Astrocyte of the cerebellum (primary cell): ENCODE data around the gene LNP1.

ENCODE experiments used
- DNase-seq: peaks from one replicate; pipeline ENCODE4 v3.0.0-alpha.2; 2011; ENCODE audit warnings: low read depth
- H3K4me3 ChIP-seq: 2 replicates; pipeline ENCODE4 v1.5.1; 2011; ENCODE audit warnings: mild to moderate bottlenecking, low read depth, low read length, moderate library complexity
- CTCF ChIP-seq: IDR thresholded peaks from 2 replicates; pipeline ENCODE4 v1.5.1; 2012; ENCODE audit warnings: low read length, low read depth, moderate library complexity, mild to moderate bottlenecking; ENCODE audit errors: missing control alignments
- in situ Hi-C: cut with HindIII; loops from 2 replicates; pipeline ENCODE4 v1.10.0; 2017; ENCODE audit warnings: low sequenced_read_pairs

The LNP1 gene

GRCh38 chr3:100360757-100361496, 40.4 kb upstream of the LNP1 start:
- in situ Hi-C loops, result loop anchor here (5.0 kb wide), 1 partner anchor 39 kb away; no protein-coding TSS in a partner anchor
- TF ChIP-seq CTCF, result no peak
- no peak for DNase-seq
- H3K4me3 ChIP-seq, result no peak overlapping the region

GRCh38 chr3:100361897-100362296, 39.4 kb upstream of the LNP1 start:
- no peak for TF ChIP-seq CTCF
- H3K4me3 ChIP-seq, result no peak overlapping the region
- in situ Hi-C loops, result loop anchor here (5.0 kb wide), 1 partner anchor 40 kb away; no protein-coding TSS in a partner anchor
- no peak for DNase-seq

- no peak overlapping the region for H3K4me3 ChIP-seq
- DNase-seq, result no peak
- in situ Hi-C loops, result loop anchor here (5.0 kb wide), 1 partner anchor 42 kb away; no protein-coding TSS in a partner anchor
- no peak for TF ChIP-seq CTCF
Observed at GRCh38 chr3:100364421-100364820, 36.9 kb upstream of the LNP1 start.

- TF ChIP-seq CTCF, result no peak
- H3K4me3 ChIP-seq, result no peak overlapping the region
- in situ Hi-C loops, result no loop called here
- DNase-seq, result no peak
Observed at GRCh38 chr3:100366424-100366823, 34.9 kb upstream of the LNP1 start.

GRCh38 chr3:100368441-100368840, 32.9 kb upstream of the LNP1 start:
- in situ Hi-C loops, result no loop called here
- TF ChIP-seq CTCF, result no peak
- H3K4me3 ChIP-seq, result no peak overlapping the region
- DNase-seq, result no peak

GRCh38 chr3:100370756-100371155, 30.6 kb upstream of the LNP1 start:
- no peak for TF ChIP-seq CTCF
- DNase-seq, result no peak
- H3K4me3 ChIP-seq, result no peak overlapping the region
- in situ Hi-C loops, result no loop called here

- TF ChIP-seq CTCF, result no peak
- in situ Hi-C loops, result no loop called here
- no peak for DNase-seq
- no peak overlapping the region for H3K4me3 ChIP-seq
Observed at GRCh38 chr3:100374521-100374920, 26.8 kb upstream of the LNP1 start.
